ENCODE data around the gene PIK3CA.

DNA sequence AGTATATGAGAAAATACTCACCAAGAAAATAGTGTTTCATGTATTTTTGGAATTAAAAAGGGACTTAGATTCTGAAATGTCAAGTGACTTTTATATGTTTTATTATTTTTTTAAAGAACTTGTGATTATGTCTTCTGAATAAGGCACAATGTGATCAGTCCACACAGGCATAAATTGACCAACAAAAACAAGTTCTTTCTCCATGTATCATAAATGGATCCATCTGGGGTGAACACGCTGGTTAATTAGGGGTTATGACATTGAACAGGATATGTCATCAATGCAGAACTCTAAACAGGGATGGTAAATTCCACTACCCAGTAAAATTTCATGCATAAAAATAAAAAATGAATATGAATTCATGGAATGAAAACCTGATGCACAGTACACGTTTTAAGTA, 31.3 kb upstream of the PIK3CA start:
- TF ChIP-seq, protein P1, sequence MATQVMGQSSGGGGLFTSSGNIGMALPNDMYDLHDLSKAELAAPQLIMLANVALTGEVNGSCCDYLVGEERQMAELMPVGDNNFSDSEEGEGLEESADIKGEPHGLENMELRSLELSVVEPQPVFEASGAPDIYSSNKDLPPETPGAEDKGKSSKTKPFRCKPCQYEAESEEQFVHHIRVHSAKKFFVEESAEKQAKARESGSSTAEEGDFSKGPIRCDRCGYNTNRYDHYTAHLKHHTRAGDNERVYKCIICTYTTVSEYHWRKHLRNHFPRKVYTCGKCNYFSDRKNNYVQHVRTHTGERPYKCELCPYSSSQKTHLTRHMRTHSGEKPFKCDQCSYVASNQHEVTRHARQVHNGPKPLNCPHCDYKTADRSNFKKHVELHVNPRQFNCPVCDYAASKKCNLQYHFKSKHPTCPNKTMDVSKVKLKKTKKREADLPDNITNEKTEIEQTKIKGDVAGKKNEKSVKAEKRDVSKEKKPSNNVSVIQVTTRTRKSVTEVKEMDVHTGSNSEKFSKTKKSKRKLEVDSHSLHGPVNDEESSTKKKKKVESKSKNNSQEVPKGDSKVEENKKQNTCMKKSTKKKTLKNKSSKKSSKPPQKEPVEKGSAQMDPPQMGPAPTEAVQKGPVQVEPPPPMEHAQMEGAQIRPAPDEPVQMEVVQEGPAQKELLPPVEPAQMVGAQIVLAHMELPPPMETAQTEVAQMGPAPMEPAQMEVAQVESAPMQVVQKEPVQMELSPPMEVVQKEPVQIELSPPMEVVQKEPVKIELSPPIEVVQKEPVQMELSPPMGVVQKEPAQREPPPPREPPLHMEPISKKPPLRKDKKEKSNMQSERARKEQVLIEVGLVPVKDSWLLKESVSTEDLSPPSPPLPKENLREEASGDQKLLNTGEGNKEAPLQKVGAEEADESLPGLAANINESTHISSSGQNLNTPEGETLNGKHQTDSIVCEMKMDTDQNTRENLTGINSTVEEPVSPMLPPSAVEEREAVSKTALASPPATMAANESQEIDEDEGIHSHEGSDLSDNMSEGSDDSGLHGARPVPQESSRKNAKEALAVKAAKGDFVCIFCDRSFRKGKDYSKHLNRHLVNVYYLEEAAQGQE (IDR thresholded peaks at IDR 0.05; ENCODE audit: low read depth, low read length), result no peak
- TF ChIP-seq, protein P2, sequence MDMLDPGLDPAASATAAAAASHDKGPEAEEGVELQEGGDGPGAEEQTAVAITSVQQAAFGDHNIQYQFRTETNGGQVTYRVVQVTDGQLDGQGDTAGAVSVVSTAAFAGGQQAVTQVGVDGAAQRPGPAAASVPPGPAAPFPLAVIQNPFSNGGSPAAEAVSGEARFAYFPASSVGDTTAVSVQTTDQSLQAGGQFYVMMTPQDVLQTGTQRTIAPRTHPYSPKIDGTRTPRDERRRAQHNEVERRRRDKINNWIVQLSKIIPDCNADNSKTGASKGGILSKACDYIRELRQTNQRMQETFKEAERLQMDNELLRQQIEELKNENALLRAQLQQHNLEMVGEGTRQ (IDR thresholded peaks at IDR 0.05; ENCODE audit: borderline replicate concordance, low read depth, low read length), result no peak

Measured in GM12878 (cell line).